Lung (tissue), 12 donors: ENCODE measurements around the gene ABCB4. TPM values are rescaled to one million over a fixed set of nuclear protein-coding genes. Genes with fewer than 3 reads are reported as not detected.

ENCODE experiments used
- ATAC-seq: fragments of 200-7000 bp; cut with Tn5 transposase; one replicate; pipeline ENCODE4 v1.9.1; 2020; ENCODE audit warnings: moderate number of reproducible peaks; ENCODE audit not compliant: insufficient read depth, low FRiP score
- DNase-seq, 3 donors: peaks; one replicate each; pipeline ENCODE4 v3.0.0-alpha.2; 2013 to 2017
- H3K27ac ChIP-seq, 2 donors: one replicate each; pipeline ENCODE4 v1.5.1; 2013; ENCODE audit warnings: mild to moderate bottlenecking in 2 of 2, moderate library complexity in 2 of 2, control low read depth in 1 of 2, inconsistent platforms in 1 of 2, low read depth in 1 of 2, low read length in 1 of 2
- H3K27me3 ChIP-seq, 3 donors: one replicate each; pipeline ENCODE4 v1.5.1; 2013; ENCODE audit warnings: low read length in 2 of 3; ENCODE audit not compliant: control insufficient read depth in 3 of 3, insufficient read depth in 3 of 3
- H3K36me3 ChIP-seq, 4 donors: one replicate each; pipeline ENCODE4 v1.5.1; 2013; ENCODE audit warnings: low read length in 4 of 4, mild to moderate bottlenecking in 1 of 4, moderate library complexity in 1 of 4; ENCODE audit not compliant: control insufficient read depth in 4 of 4, insufficient read depth in 4 of 4
- H3K4me1 ChIP-seq, 5 donors: one replicate each; pipeline ENCODE4 v1.5.1; 2013; ENCODE audit warnings: low read length in 5 of 5, mild to moderate bottlenecking in 2 of 5, moderate library complexity in 1 of 5; ENCODE audit not compliant: control insufficient read depth in 5 of 5, insufficient read depth in 5 of 5
- H3K4me3 ChIP-seq: one replicate; pipeline ENCODE4 v1.5.1; 2013; ENCODE audit warnings: mild to moderate bottlenecking, control low read depth, moderate library complexity
- H3K9ac ChIP-seq, 2 donors: one replicate each; pipeline ENCODE4 v1.5.1; 2013; ENCODE audit warnings: low read length in 2 of 2, control low read depth in 1 of 2; ENCODE audit not compliant: insufficient read depth in 1 of 2
- H3K9me3 ChIP-seq, 4 donors: one replicate each; pipeline ENCODE4 v1.5.1; 2013; ENCODE audit warnings: low read length in 3 of 4, mild to moderate bottlenecking in 1 of 4, moderate library complexity in 1 of 4; ENCODE audit not compliant: control insufficient read depth in 4 of 4, insufficient read depth in 3 of 4
- WGBS, 2 donors: extraction: QIAGEN DNeasy Blood & Tissue Kit; methylation state at CpG; one replicate each; pipeline ENCODE4 v1.1.7; 2013; 5-methylcytosine and 5-hydroxymethylcytosine counted together
- polyA plus RNA-seq, 2 donors: library from polyadenylated mRNA; stranded (reverse); fragments of 200-250 nt; gene quantifications; one replicate each; pipeline ENCODE4 v1.2.1, GENCODE V29; 2013
- total RNA-seq, 2 donors: library from RNA; depleted of rRNA in 1 of 2; stranded (reverse); fragments of >200 nt in 1 of 2; gene quantifications; one replicate each; pipeline ENCODE4 v1.2.1, GENCODE V29; 2014 to 2021
- TF ChIP-seq, protein P1 (sequence below): IDR thresholded peaks from 2 replicates; pipeline ENCODE4 v1.5.1; 2012; ENCODE audit warnings: mild to moderate bottlenecking; ENCODE audit errors: control extremely low read depth, extremely low read depth
- donor health status: control.
- donor health status: control.
- donor health status: Bipolar disorder and iron deficiency.
- donor health status: healthy.
- donor health status: DM: yes; HTN: yes; CAD: no.

ABCB4 gene
- total and polyA plus RNA-seq, 4 donors, result 0.08 to 0.68 (median 0.33) TPM

GRCh38 chr7:87517136-87517815 is 41.8 kb upstream of the ABCB4 start:
- TF ChIP-seq, protein P1, sequence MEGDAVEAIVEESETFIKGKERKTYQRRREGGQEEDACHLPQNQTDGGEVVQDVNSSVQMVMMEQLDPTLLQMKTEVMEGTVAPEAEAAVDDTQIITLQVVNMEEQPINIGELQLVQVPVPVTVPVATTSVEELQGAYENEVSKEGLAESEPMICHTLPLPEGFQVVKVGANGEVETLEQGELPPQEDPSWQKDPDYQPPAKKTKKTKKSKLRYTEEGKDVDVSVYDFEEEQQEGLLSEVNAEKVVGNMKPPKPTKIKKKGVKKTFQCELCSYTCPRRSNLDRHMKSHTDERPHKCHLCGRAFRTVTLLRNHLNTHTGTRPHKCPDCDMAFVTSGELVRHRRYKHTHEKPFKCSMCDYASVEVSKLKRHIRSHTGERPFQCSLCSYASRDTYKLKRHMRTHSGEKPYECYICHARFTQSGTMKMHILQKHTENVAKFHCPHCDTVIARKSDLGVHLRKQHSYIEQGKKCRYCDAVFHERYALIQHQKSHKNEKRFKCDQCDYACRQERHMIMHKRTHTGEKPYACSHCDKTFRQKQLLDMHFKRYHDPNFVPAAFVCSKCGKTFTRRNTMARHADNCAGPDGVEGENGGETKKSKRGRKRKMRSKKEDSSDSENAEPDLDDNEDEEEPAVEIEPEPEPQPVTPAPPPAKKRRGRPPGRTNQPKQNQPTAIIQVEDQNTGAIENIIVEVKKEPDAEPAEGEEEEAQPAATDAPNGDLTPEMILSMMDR, result no peak
- Histone ChIP-seq H3K36me3 (no peaks in the 10 kb centered on the region), H3K4me3 (no peak overlapping the region), H3K27me3 (no peaks in the 10 kb centered on the region), H3K4me1 (no peaks in the 10 kb centered on the region), H3K9me3 (no peaks in the 10 kb centered on the region), H3K9ac (no peak overlapping the region), H3K27ac (no peak overlapping the region)
- ATAC-seq (no peak), DNase-seq (no peak)
- 45 to 60% methylated on average over 3 of the region's 3 CpGs for WGBS, 2 donors

DNA sequence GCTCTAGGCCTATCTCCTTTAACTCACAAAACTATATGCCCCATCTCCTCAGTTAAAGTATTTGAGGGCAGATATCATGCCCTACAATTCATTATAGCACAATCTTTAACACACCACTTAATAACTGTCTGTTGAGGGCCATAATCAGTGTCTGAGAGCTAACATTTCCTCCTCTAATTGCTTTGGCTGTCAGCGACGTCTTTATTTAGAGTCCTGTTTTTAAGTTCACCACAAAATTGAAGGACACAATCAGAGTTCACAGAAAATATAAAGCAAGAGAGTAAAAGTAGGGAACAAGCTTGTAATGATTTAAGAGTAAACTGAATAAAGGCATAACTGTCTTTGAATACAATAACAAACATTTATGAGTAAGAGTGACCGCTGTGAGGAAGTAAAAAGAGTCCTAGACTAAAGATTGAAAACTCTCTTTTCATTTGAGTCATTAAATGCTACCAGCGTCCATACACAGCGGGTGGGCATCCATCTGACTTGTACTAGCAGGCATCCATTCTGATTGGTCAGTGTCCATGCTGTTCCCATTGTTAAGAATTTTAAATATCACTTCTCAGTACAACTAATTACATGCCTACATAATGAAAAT is 38.4 kb upstream of the ABCB4 start:
- Histone ChIP-seq H3K4me1 (peaks cover 0 to 2% (median 0%) of the 10 kb centered on the region in 5 donors), H3K9ac (no peak overlapping the region), H3K9me3 (no peaks in the 10 kb centered on the region), H3K36me3 (no peaks in the 10 kb centered on the region), H3K27me3 (no peaks in the 10 kb centered on the region), H3K4me3 (no peak overlapping the region), H3K27ac (no peak overlapping the region)
- DNase-seq (no peak), ATAC-seq (no peak)
- TF ChIP-seq, protein P1, result no peak
- WGBS, 2 donors, result 84 to 89% methylated on average over 5 of the region's 5 CpGs

DNA sequence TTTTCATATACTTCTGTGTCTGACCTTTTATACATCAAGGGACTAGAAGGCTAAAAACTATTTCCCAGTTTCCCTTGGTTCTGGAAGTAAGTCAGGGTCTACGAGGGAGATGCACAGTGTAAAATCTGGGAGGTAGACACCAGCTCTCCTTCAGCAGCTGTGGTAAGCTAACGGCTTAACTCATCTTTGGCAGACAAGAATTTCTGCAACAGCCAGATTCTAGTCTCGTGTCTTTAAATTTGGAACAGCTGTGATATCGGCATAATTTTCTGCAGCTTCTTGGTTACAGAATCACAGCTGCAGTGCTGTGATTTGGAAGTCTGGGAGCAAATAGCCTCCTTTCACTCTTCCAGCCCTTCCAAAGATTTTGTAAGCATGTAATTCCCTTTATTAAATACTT is 37.4 kb upstream of the ABCB4 start:
- ATAC-seq (no peak), DNase-seq (peak in 1 of 3 donors; percentile 10)
- 82 to 85% methylated on average over 4 of the region's 4 CpGs for WGBS, 2 donors
- Histone ChIP-seq H3K27ac (no peak overlapping the region), H3K9me3 (no peaks in the 10 kb centered on the region), H3K4me1 (peaks cover 0 to 2% (median 0%) of the 10 kb centered on the region in 5 donors), H3K4me3 (no peak overlapping the region), H3K27me3 (no peaks in the 10 kb centered on the region), H3K9ac (no peak overlapping the region), H3K36me3 (no peaks in the 10 kb centered on the region)
- TF ChIP-seq, protein P1, result no peak
